EH (cell line): ENCODE data around the gene MXRA8.
A peak's percentile ranks its signal among the peaks of the same experiment; 100 is the strongest.

Experiments
- DNase-seq: peaks from one replicate; pipeline ENCODE4 v3.0.0-alpha.2; 2015; ENCODE audit warnings: low read depth

MXRA8 gene

GRCh38 chr1:1335792-1336248 is 22.5 kb downstream of the MXRA8 start:
- no peak for DNase-seq

- DNase-seq = no peak
Observed at GRCh38 chr1:1335283-1335682, 23.1 kb downstream of the MXRA8 start.

- DNase-seq = no peak
Observed at GRCh38 chr1:1334835-1335234, 23.5 kb downstream of the MXRA8 start.

- no peak for DNase-seq
Observed at GRCh38 chr1:1333551-1334241, 24.7 kb downstream of the MXRA8 start.

GRCh38 chr1:1332774-1333480 is 25.4 kb downstream of the MXRA8 start:
- no peak for DNase-seq

- DNase-seq = no peak
Observed at GRCh38 chr1:1332031-1332755, 26.2 kb downstream of the MXRA8 start.

GRCh38 chr1:1331068-1331965 is 27.0 kb downstream of the MXRA8 start, which contains the start of gene TAS1R3:
Gene TAS1R3 (plus strand): TSS chr1:1331280. CDS start chr1:1331346, 66 bp downstream.
- DNase-seq = peak; percentile 39

- DNase-seq = no peak
Observed at GRCh38 chr1:1330366-1331067, 27.8 kb downstream of the MXRA8 start.

GRCh38 chr1:1329304-1330210 is 28.8 kb downstream of the MXRA8 start:
- no peak for DNase-seq

DNA sequence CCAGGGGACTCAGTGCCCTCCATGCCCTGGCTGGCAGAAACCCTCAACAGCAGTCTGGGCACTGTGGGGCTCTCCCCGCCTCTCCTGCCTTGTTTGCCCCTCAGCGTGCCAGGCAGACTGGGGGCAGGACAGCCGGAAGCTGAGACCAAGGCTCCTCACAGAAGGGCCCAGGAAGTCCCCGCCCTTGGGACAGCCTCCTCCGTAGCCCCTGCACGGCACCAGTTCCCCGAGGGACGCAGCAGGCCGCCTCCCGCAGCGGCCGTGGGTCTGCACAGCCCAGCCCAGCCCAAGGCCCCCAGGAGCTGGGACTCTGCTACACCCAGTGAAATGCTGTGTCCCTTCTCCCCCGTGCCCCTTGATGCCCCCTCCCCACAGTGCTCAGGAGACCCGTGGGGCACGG is 30.1 kb downstream of the MXRA8 start:
- DNase-seq = no peak

- no peak for DNase-seq
Observed at GRCh38 chr1:1327291-1327690, 31.1 kb downstream of the MXRA8 start.

DNA sequence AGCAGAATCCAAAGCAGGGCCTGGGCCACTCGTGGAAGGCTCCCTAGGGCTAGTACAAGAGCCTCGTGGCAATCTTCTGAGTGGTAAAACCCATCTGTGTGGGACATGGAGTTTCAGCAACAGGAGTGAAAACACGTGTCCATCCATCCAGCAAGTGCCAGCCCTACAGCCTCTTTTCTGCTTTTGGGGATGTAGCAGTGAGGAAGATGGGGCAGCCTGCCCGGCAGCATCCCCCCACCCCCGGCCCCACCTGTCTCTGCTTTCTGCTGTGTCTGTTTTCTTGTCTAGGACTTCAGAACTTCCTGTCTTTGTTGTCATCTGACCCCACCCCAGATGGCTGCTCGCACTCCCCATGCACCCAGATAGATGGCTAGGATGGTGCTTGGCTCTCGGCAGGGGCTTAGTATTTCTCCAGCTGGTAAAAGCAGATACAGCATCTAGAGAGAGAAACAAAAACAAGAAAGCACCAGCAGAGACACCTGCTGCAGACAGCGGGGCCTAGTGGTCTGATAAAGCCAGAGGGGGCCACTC is 32.2 kb downstream of the MXRA8 start:
- no peak for DNase-seq

GRCh38 chr1:1325288-1326074 is 32.9 kb downstream of the MXRA8 start:
- DNase-seq = peak; percentile 28

DNA sequence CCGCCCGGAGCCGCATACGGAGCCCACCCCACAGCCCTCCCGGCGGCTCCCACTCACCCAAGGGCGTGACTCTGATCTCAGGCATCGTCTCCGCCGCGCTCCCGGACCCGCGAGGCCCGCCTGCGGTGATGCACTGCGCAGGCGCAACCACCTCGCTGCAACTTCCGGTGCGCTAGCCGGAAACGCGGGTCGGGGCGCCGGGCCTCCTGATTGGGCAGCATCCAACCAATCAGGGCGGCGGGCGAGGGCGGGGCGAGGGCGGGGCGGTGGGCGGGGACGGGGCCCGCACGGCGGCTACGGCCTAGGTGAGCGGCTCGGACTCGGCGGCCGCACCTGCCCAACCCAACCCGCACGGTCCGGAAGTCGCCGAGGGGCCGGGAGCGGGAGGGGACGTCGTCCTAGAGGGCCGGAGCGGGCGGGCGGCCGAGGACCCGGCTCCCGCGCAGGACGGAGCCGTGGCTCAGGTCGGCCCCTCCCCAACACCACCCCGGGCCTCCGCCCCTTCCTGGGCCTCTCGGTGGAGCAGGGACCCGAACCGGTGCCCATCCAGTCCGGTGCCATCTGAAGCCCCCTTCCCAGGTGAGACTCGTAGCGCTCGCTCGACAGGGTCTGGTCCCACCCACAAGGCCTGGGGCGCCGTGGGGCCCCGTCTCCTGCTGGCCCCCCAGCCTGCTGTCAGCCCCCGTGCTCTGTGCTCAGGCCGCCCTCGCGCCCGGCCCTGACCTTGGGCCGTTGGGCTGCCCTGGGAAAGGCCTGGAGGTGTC is 33.6 kb downstream of the MXRA8 start, which contains the start of the genes CPTP and INTS11:
TSS of gene CPTP (plus strand) at position 279 of the 764 bp plus-strand sequence. CDS start 2,109 bp downstream, outside the sequence.
TSS of gene INTS11 (minus strand) at position 137 of the 764 bp plus-strand sequence. CDS start at position 85, 52 bp downstream.
- DNase-seq = peak; percentile 90

GRCh38 chr1:1324084-1324523 is 34.3 kb downstream of the MXRA8 start:
- DNase-seq = no peak

DNA sequence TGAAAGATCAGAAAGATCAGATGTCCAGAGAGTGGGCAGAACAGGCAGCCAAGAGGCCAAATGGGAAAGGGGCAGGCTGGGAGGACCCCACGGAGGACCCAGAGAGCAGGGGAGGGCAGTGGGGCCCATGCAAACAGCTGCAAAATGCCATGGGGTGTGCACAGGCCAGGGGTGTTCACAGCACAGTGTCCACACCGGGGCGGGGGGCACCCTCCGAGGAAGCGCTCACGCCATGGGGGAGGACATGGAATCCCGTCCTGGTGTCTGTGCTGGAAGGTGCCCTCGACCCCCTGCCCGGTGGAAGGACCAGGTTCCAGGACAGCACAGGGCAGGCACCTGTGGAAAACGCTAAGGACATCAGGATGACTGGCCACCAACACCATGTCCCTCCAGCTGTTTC is 35.4 kb downstream of the MXRA8 start:
- DNase-seq = no peak

DNA sequence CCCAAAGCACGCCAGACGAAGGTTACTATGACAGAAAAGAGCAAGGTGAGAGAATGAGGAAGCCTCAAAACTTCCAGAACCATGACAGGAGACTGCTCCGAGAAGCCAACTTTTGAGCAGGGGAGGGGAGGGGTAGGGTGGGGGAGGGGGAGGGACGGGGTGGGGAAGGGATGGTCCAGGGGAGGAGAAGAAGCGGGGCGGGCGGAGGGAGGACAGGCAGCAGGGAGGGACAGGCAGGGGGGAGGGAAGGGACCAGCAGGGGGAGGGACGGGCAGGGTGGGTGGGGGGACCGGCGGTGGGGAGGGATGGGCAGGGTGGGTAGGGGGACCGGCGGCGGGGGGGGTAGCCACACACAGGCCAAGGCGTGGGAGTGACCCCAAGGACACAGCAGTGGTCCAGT is 35.9 kb downstream of the MXRA8 start:
- DNase-seq = no peak

DNA sequence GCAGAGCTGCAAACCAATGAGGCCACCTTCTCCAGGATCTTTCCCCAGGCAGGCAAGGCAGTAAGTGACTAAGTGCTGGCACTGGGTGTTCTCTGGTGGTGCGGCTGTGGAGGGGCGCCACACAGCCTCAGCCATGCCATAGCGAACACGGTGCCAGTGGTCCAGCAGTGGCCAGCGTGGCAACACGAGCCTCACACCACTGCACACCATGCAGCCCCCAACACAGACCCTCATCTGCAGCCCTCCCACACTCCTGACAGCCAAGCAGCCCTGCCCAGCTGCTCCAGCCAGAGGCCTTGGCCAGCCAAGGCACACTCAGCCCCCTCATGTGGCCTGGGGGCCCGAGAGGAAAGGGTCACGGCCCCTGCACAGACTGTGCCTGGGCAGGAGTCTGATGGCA is 36.9 kb downstream of the MXRA8 start:
- no peak for DNase-seq
